SHP77 (cell line): Measurements from ENCODE around the gene MT1E.
"Not testable (repeated sequence)": the region's sequence is repeated elsewhere in the genome, so short reads cannot be mapped to it uniquely, and the experiment has no call there.

Experiments used
- DNase-seq, 2 experiments: peaks; one replicate each; lab custom pipeline; 2025; lab: John Stamatoyannopoulos, UW

Gene MT1E

DNA sequence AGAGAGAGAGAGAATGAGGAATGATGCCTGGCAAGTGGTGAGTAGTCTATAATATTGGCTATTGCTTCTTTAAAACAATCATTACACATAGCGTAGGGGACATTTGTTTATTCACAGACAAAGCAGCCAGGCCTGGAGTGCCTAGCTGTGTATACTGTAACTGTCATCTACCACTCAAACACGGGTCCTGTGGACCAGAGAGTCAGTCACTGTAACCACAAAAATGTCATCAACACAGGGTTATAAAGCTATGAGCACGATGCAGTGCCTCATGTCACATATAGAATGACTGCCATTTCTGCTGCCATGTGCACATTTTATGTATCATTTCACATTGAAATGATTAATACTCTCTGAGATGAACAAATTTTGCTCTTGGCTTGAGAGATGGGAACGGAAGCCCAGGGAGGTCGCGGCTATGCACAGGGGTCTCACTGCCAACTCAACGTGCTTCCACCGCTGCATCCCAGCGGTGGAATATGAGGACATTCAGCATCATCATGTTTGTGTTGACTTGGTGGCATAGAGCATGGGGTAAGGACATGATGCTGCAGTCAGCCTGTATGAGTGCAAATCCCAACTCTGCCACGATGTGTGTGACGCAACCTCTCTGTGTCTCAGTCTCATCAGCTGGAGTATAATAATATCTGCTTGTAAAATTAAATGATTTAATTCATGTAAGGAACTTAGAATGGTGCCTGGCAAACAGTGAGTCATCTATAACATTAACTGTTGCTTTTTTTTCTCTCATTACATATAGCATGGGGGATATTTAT is 47.4 kb downstream of the MT1E start:
- no peak for DNase-seq

DNA sequence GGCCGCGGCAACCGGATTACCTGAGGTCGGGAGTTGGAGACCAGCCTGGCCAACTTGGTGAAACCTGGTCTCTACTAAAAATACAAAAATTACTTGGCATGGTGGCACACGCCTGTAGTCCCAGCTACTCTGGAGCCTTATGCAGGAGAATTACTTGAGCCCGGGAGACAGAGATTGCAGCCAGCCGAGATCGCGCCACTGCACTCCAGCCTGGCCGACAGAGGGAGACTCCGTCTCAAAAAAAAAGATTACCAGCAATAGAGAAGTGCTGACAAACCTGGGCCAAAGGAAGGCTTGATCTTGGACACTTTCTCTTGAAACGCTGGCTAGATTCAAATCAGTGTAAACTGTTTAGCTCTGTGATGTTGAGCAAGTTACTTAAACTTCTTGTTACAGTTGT is 48.3 kb downstream of the MT1E start:
- DNase-seq: no peak

DNA sequence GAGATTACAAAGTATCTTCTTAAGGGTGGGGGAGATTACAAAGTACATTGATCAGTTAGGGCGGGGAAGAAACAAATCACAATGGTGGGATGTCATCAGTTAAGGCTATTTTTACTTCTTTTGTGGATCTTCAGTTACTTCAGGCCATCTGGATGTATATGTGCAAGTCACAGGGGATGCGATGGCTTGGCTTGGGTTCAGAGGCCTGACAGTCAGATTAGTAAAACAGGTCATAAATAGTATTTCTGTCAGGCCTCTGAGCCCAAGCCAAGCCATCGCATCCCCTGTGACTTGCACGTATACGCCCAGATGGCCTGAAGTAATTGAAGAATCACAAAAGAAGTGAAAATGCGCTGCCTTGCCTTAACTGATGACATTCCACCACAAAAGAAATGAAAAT is 49.0 kb downstream of the MT1E start:
- not testable (repeated sequence) for DNase-seq

DNA sequence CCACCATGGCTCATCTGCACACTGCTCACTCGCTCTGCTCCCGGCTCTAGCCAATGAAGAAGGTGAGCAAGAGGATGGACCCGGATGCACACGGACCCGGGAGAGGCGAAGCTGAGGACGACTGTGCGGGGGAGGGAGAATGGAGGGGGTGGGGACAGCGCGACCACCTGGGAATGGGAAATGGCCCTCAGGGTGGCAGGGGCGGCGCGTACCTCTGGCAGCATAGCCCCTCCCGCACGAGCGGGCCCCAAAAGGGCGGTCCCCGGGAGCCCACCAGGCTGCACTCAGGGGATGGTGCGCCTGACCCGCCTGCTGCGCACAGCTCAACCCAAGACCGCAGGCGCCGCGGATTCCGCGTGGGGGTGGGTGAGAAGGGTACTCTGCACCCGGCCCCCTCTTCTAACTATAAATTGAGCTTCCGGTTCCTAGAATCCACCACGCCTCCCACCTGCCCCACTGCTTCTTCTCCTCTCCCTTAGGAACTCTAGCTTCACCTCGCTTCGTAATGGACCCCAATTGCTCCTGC is 50.2 kb downstream of the MT1E start:
- no peak for DNase-seq
